Stimulated activated CD8-positive, alpha-beta memory T cell treated with anti-CD3 and anti-CD28 coated beads, Interleukin-4, amount 100 ng/mL, for 24 hours (primary cell): Measurements from ENCODE around the gene VAMP2.

Experiments
- DNase-seq: peaks from one replicate; pipeline ENCODE4 v3.0.0-alpha.2; 2020; ENCODE audit warnings: low read depth

VAMP2 gene

GRCh38 chr17:8162233-8162996 is at the start of gene VAMP2:
Gene VAMP2 (minus strand): TSS chr17:8162948. CDS start chr17:8162879, 69 bp downstream.
- peak; percentile 75 for DNase-seq

GRCh38 chr17:8210761-8211458 is 48.2 kb upstream of the VAMP2 start:
- no peak for DNase-seq

- peak; percentile 82 for DNase-seq
These were observed 47.4 kb upstream of the VAMP2 start, which contains the start of gene AURKB for GRCh38 chr17:8209907-8210760. Gene AURKB (minus strand): TSS chr17:8210575. CDS start chr17:8210224, 351 bp downstream.

GRCh38 chr17:8206536-8206935 is 43.8 kb upstream of the VAMP2 start:
- DNase-seq = no peak

GRCh38 chr17:8204761-8205555 is 42.2 kb upstream of the VAMP2 start:
- DNase-seq = no peak

- DNase-seq = peak; percentile 13
These were observed 29.5 kb upstream of the VAMP2 start for GRCh38 chr17:8192070-8192815.

- no peak for DNase-seq
These were observed 27.8 kb upstream of the VAMP2 start for GRCh38 chr17:8190506-8190905.

GRCh38 chr17:8189711-8190477 is 27.1 kb upstream of the VAMP2 start, which contains the start of gene BORCS6:
Gene BORCS6 (minus strand): TSS chr17:8190180. CDS start chr17:8190140, 40 bp downstream.
- peak; percentile 92 for DNase-seq

- DNase-seq = no peak
These were observed 26.4 kb upstream of the VAMP2 start for GRCh38 chr17:8189041-8189710.

- no peak for DNase-seq
These were observed 25.6 kb upstream of the VAMP2 start for GRCh38 chr17:8188263-8188839.

GRCh38 chr17:8187517-8188262 is 24.9 kb upstream of the VAMP2 start:
- peak; percentile 80 for DNase-seq

- peak; percentile 87 for DNase-seq
These were observed 24.2 kb upstream of the VAMP2 start for GRCh38 chr17:8186787-8187516.

- no peak for DNase-seq
These were observed 23.7 kb upstream of the VAMP2 start for GRCh38 chr17:8186446-8186786.

GRCh38 chr17:8185582-8186445 is 23.1 kb upstream of the VAMP2 start:
- DNase-seq = peak; percentile 88

- DNase-seq = no peak
These were observed 14.4 kb upstream of the VAMP2 start for GRCh38 chr17:8176998-8177731.
